ENCODE results near the gene CCDC160. TPM values are rescaled to one million over a fixed set of nuclear protein-coding genes. Genes with fewer than 3 reads are reported as not detected.
"Not testable (repeated sequence)": the region's sequence is repeated elsewhere in the genome, so short reads cannot be mapped to it uniquely, and the experiment has no call there.

CCDC160 gene
- polyA plus RNA-seq, 1 donor = 0.10 TPM

DNA sequence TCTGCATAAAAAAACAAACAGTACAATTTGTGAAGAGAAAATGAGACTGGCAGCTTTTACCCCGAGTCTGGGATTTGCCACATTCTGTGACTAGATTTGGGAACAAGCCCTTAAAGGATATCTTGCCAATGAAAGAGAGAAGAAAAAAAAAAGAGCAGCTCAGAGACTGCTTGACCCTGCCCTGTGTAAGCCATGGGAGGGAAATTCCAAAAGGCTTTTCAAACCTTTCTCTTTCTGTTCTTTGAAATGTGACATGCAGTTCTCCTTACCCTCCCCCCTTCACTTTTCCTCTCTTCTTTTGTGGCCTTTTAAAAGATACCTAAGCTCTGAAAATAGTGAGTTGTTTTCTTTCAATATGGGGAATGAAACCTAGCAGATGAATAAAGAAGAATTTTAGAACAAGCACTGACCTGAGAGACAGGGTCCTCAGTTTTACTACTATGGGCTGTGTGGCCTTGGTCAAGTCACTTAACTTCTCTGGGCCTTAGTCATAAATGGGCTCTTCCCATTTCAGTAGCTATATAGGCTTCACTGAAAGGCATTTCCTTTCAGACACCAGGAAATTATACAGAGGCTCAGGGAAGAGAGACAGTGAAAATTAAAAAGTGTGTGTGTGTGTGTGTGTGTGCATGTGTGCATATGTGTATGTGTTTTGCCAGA, 5.1 kb downstream of the CCDC160 start:
- no peak overlapping the region for H3K4me3 ChIP-seq (ENCODE audit: low read length)
- DNase-seq = no peak
- no peak overlapping the region for H3K27ac ChIP-seq (ENCODE audit: low read length)
- no CpG with 5 or more reads among the region's 1 CpG for WGBS (ENCODE audit: insufficient coverage, low lambda C conversion rate)
- no peaks in the 10 kb centered on the region for H3K9me3 ChIP-seq (ENCODE audit: control insufficient read depth, low read depth, low read length)
- no peaks in the 10 kb centered on the region for H3K36me3 ChIP-seq (ENCODE audit: control insufficient read depth, insufficient read depth, low read length)
- no peaks in the 10 kb centered on the region for H3K4me1 ChIP-seq (ENCODE audit: control insufficient read depth, insufficient read depth, low read length)
- H3K27me3 ChIP-seq (ENCODE audit: control insufficient read depth, insufficient read depth, low read length) = no peaks in the 10 kb centered on the region

DNA sequence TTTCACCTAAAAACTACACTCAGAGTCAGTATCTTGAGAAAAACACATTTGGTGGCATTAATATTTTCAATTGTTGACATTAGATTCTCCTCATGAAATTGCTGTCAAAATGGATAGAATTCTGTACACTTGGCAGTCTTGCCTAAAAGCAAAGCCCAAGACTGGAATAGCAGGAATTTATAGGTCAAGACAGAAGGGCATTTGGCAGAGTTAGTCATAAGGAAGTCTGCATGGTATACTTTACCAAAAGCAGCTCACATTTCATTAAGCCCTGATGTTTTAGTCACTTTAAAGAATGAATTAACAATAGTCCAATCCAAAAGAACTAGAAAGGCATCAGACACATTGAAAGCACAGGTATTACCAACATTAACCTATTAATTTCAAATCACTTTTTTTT, 7.1 kb downstream of the CCDC160 start:
- H3K9me3 ChIP-seq (ENCODE audit: control insufficient read depth, low read depth, low read length) = no peaks in the 10 kb centered on the region
- H3K36me3 ChIP-seq (ENCODE audit: control insufficient read depth, insufficient read depth, low read length) = no peaks in the 10 kb centered on the region
- H3K4me3 ChIP-seq (ENCODE audit: low read length) = no peak overlapping the region
- no peaks in the 10 kb centered on the region for H3K4me1 ChIP-seq (ENCODE audit: control insufficient read depth, insufficient read depth, low read length)
- H3K27ac ChIP-seq (ENCODE audit: low read length) = no peak overlapping the region
- H3K27me3 ChIP-seq (ENCODE audit: control insufficient read depth, insufficient read depth, low read length) = no peaks in the 10 kb centered on the region
- no peak for DNase-seq

DNA sequence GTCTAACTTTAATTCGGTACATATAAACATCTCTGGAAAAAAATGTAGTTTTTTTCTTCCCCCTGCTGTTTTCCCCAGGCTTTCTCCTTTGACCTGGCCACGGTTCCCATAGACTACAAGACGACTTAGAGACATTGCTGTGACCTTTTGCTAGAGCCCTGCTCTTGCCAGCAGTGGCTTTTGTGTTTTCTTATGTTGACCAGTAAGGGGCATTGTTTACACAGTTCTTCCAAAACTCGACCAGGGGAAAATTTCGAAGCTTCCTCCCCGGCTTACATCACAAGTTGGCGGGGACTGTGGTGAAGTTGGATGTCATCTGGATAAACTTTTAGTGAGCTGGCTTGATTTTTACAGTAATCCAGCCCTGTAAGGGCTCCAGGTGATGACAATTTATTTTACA, 9.3 kb downstream of the CCDC160 start:
- no peaks in the 10 kb centered on the region for H3K36me3 ChIP-seq (ENCODE audit: control insufficient read depth, insufficient read depth, low read length)
- no CpG with 5 or more reads among the region's 7 CpGs for WGBS (ENCODE audit: insufficient coverage, low lambda C conversion rate)
- H3K4me1 ChIP-seq (ENCODE audit: control insufficient read depth, insufficient read depth, low read length) = no peaks in the 10 kb centered on the region
- H3K27ac ChIP-seq (ENCODE audit: low read length) = no peak overlapping the region
- no peaks in the 10 kb centered on the region for H3K9me3 ChIP-seq (ENCODE audit: control insufficient read depth, low read depth, low read length)
- H3K27me3 ChIP-seq (ENCODE audit: control insufficient read depth, insufficient read depth, low read length) = no peaks in the 10 kb centered on the region
- no peak for DNase-seq
- H3K4me3 ChIP-seq (ENCODE audit: low read length) = no peak overlapping the region

DNA sequence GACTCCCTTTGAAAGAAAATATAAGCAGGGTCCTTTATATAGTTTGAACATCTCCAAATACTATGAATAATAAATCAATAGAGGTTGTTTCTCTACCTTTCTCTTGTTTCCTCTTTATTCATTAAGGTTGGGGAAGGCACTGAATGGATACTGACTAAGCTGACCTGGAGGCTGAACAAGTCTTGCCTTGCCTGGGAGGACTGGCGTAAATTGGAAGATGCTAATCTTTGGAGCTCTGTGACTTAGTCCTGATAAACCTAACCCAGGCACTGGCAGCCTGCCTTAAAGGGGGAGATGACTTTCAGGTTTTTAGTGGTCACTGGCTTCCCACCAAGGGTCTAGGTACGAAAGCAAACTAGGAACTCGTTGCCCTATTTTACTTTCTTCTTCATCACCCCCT, 10.5 kb downstream of the CCDC160 start:
- no peaks in the 10 kb centered on the region for H3K9me3 ChIP-seq (ENCODE audit: control insufficient read depth, low read depth, low read length)
- H3K4me3 ChIP-seq (ENCODE audit: low read length) = no peak overlapping the region
- no peak for DNase-seq
- no peak overlapping the region for H3K27ac ChIP-seq (ENCODE audit: low read length)
- H3K4me1 ChIP-seq (ENCODE audit: control insufficient read depth, insufficient read depth, low read length) = no peaks in the 10 kb centered on the region
- H3K27me3 ChIP-seq (ENCODE audit: control insufficient read depth, insufficient read depth, low read length) = no peaks in the 10 kb centered on the region
- no CpG with 5 or more reads among the region's 3 CpGs for WGBS (ENCODE audit: insufficient coverage, low lambda C conversion rate)
- H3K36me3 ChIP-seq (ENCODE audit: control insufficient read depth, insufficient read depth, low read length) = no peaks in the 10 kb centered on the region

DNA sequence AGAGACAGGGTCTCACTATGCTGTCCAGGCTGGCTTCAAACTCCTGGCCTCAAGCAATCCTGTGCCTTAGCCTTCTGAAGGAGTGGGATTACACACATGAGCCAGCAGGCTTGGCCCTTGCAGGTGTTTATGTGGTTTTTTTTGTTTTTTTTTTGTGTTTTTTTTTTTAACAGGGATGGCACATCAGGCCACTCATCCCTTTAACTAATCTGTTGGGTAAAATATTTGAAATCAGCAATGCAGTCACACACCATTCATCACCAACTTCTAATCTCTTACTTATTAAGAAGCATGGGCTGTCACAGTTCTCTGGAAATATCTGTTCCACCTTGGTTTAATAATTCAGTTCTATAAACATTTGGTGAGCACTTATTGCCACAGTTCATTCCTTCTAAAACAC, 12.3 kb downstream of the CCDC160 start:
- H3K4me3 ChIP-seq (ENCODE audit: low read length) = no peak overlapping the region
- H3K27ac ChIP-seq (ENCODE audit: low read length) = no peak overlapping the region
- DNase-seq = no peak
- H3K36me3 ChIP-seq (ENCODE audit: control insufficient read depth, insufficient read depth, low read length) = no peaks in the 10 kb centered on the region
- no peaks in the 10 kb centered on the region for H3K9me3 ChIP-seq (ENCODE audit: control insufficient read depth, low read depth, low read length)
- H3K4me1 ChIP-seq (ENCODE audit: control insufficient read depth, insufficient read depth, low read length) = no peaks in the 10 kb centered on the region
- no peaks in the 10 kb centered on the region for H3K27me3 ChIP-seq (ENCODE audit: control insufficient read depth, insufficient read depth, low read length)

DNA sequence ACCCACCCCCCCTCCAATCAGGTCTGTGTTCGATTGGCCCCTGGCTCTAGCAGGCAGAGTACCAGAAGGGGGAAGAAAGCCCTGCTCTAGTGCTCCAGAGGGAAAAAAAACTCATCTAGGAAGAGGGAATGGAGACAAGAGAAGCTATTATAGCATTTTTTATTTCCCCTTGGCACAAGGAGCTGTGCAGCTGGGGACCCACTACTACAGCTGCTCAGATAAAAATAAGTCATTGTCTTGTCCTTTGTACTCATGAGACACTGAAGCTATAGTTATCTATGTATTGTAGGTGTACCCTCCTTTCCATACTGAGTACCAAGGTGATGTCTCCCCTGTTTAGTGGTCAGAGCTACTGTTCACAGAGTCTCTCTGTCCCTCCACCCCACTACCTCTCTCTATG, 14.3 kb downstream of the CCDC160 start:
- no peaks in the 10 kb centered on the region for H3K36me3 ChIP-seq (ENCODE audit: control insufficient read depth, insufficient read depth, low read length)
- H3K4me3 ChIP-seq (ENCODE audit: low read length) = no peak overlapping the region
- DNase-seq = no peak
- H3K4me1 ChIP-seq (ENCODE audit: control insufficient read depth, insufficient read depth, low read length) = no peaks in the 10 kb centered on the region
- WGBS (ENCODE audit: insufficient coverage, low lambda C conversion rate) = no CpG with 5 or more reads among the region's 1 CpG
- no peaks in the 10 kb centered on the region for H3K9me3 ChIP-seq (ENCODE audit: control insufficient read depth, low read depth, low read length)
- no peak overlapping the region for H3K27ac ChIP-seq (ENCODE audit: low read length)
- H3K27me3 ChIP-seq (ENCODE audit: control insufficient read depth, insufficient read depth, low read length) = no peaks in the 10 kb centered on the region

DNA sequence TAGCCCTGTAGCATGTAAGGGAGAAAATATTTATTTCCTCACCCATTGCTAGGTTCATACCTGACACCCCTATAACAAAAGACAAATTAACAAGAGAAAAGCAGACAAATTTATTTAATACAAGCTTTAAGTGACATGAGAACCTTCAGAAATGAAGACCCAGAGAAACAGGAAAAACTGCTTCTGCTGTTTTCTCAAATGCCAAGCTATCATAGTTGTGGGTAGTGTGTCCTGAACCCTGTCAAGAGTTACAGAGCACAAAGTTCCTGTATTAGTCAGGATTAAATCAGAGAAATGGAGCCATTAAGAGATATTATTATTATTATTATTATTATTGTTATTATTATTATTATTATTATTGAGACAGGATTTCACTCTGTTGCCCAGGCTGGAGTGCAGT, 17.5 kb downstream of the CCDC160 start:
- DNase-seq = no peak
- Histone ChIP-seq H3K4me1 (ENCODE audit: control insufficient read depth, insufficient read depth, low read length) (no peaks in the 10 kb centered on the region), H3K4me3 (ENCODE audit: low read length) (no peak overlapping the region), H3K27ac (ENCODE audit: low read length) (no peak overlapping the region), H3K36me3 (ENCODE audit: control insufficient read depth, insufficient read depth, low read length) (no peaks in the 10 kb centered on the region), H3K9me3 (ENCODE audit: control insufficient read depth, low read depth, low read length) (no peaks in the 10 kb centered on the region), H3K27me3 (ENCODE audit: control insufficient read depth, insufficient read depth, low read length) (no peaks in the 10 kb centered on the region)

DNA sequence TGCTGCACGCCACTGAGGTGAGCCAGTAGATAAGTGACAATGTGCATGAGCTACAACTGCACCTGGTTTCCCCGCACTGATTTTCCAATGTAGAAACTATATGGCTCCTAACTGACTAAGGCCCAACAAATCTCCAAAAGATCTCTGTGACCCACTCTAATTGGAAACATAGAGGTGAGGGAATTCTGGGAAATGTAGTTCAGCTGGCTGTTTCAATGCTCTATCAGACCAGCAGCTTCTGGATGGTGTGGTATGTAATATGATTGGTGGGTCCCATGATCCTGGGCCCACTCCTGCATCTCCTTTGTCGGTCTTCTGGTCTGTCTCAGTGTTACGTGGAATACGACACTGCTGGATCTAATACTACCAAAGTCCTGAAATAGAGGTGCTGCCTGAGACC, 18.6 kb downstream of the CCDC160 start:
- H3K4me3 ChIP-seq (ENCODE audit: low read length) = no peak overlapping the region
- no peaks in the 10 kb centered on the region for H3K36me3 ChIP-seq (ENCODE audit: control insufficient read depth, insufficient read depth, low read length)
- H3K4me1 ChIP-seq (ENCODE audit: control insufficient read depth, insufficient read depth, low read length) = no peaks in the 10 kb centered on the region
- H3K27ac ChIP-seq (ENCODE audit: low read length) = no peak overlapping the region
- no CpG with 5 or more reads among the region's 5 CpGs for WGBS (ENCODE audit: insufficient coverage, low lambda C conversion rate)
- no peaks in the 10 kb centered on the region for H3K27me3 ChIP-seq (ENCODE audit: control insufficient read depth, insufficient read depth, low read length)
- no peak for DNase-seq
- H3K9me3 ChIP-seq (ENCODE audit: control insufficient read depth, low read depth, low read length) = no peaks in the 10 kb centered on the region

DNA sequence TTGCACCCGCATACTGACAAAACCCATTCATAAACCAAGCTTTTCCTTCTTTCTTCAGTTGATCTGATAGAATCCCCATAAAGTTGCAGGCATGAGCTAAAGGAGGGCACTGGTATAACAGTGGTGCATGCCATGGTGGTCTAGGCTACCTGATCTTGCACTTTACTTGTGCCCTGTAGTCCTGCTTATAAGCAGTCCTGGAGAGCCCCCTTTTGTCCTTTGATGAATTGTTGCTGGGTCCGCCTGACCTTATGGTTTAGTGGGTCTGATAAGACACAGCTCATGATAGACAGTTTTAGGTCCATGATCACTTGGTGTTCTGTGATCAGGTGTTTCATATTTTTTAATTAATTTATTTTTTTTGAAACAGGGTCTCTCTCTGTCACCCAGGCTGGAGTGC, 19.7 kb downstream of the CCDC160 start:
- no peak overlapping the region for H3K27ac ChIP-seq (ENCODE audit: low read length)
- no peak overlapping the region for H3K4me3 ChIP-seq (ENCODE audit: low read length)
- H3K9me3 ChIP-seq (ENCODE audit: control insufficient read depth, low read depth, low read length) = no peaks in the 10 kb centered on the region
- no peaks in the 10 kb centered on the region for H3K4me1 ChIP-seq (ENCODE audit: control insufficient read depth, insufficient read depth, low read length)
- H3K27me3 ChIP-seq (ENCODE audit: control insufficient read depth, insufficient read depth, low read length) = no peaks in the 10 kb centered on the region
- no peaks in the 10 kb centered on the region for H3K36me3 ChIP-seq (ENCODE audit: control insufficient read depth, insufficient read depth, low read length)
- no CpG with 5 or more reads among the region's 2 CpGs for WGBS (ENCODE audit: insufficient coverage, low lambda C conversion rate)
- no peak for DNase-seq

DNA sequence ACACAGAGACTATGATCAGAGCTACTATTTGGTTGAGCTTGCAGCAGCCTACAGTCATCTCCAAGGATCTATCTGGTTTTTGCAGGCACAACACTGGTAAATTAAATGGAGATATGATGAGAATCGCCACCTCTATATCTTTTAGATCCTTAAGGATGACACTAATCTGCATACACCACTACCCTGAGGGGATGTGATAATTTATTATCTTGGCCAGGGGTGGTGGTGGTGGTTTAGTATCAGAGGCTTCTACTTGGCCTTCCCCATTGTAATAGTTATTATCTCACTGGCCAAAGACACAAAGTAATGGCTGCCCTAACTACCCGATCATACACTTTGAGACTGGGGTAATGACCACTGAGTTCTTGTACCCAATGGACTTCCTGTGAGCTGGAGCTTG, 21.2 kb downstream of the CCDC160 start:
- Histone ChIP-seq H3K9me3 (ENCODE audit: control insufficient read depth, low read depth, low read length) (no peaks in the 10 kb centered on the region), H3K27ac (ENCODE audit: low read length) (no peak overlapping the region), H3K36me3 (ENCODE audit: control insufficient read depth, insufficient read depth, low read length) (no peaks in the 10 kb centered on the region), H3K4me3 (ENCODE audit: low read length) (no peak overlapping the region), H3K27me3 (ENCODE audit: control insufficient read depth, insufficient read depth, low read length) (no peaks in the 10 kb centered on the region), H3K4me1 (ENCODE audit: control insufficient read depth, insufficient read depth, low read length) (no peaks in the 10 kb centered on the region)
- no CpG with 5 or more reads among the region's 2 CpGs for whole genome bisulfite sequencing (ENCODE audit: insufficient coverage, low lambda C conversion rate)
- DNase-seq = no peak

DNA sequence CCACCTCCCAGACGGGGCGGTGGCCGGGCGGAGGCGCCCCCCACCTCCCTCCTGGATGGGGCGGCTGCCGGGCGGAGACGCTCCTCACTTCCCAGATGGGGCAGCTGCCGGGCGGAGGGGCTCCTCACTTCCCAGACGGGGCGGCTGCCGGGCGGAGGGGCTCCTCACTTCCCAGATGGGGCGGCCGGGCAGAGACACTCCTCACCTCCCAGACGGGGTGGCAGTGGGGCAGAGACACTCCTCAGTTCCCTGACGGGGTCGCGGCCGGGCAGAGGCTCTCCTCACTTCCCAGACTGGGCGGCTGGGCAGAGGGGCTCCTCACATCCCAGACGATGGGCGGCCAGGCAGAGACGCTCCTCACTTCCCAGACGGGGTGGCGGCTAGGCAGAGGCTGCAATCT, 49.0 kb downstream of the CCDC160 start:
- not testable (repeated sequence) for H3K9me3 ChIP-seq (ENCODE audit: control insufficient read depth, low read depth, low read length); H3K27ac ChIP-seq (ENCODE audit: low read length); H3K4me3 ChIP-seq (ENCODE audit: low read length); DNase-seq; H3K27me3 ChIP-seq (ENCODE audit: control insufficient read depth, insufficient read depth, low read length); H3K4me1 ChIP-seq (ENCODE audit: control insufficient read depth, insufficient read depth, low read length); H3K36me3 ChIP-seq (ENCODE audit: control insufficient read depth, insufficient read depth, low read length)
- WGBS (ENCODE audit: insufficient coverage, low lambda C conversion rate) = no CpG with 5 or more reads among the region's 28 CpGs

Data from large intestine (tissue), 3 donors.